RWPE2 (cell line): ENCODE results near the gene RCOR1.
A peak's percentile ranks its signal among the peaks of the same experiment; 100 is the strongest.

ENCODE experiments used
- ATAC-seq: fragments of 200-7000 bp; cut with Tn5 transposase; 3 replicates; pipeline ENCODE4 v1.9.1; 2021; ENCODE audit warnings: low read depth
- DNase-seq: peaks from one replicate; pipeline ENCODE4 v3.0.0-alpha.2; 2020; ENCODE audit warnings: low spot score
- H3K27ac ChIP-seq: fragments of 450-650 bp; 2 replicates; pipeline ENCODE4 v1.5.1; 2017; ENCODE audit warnings: mild to moderate bottlenecking; ENCODE audit not compliant: poor library complexity, severe bottlenecking
- H3K27me3 ChIP-seq: fragments of 250-450 bp; sonication (Bioruptor Pico); 2 replicates; pipeline ENCODE4 v1.5.1; 2021; ENCODE audit warnings: mild to moderate bottlenecking, moderate library complexity; ENCODE audit not compliant: insufficient read depth, poor library complexity, severe bottlenecking
- H3K36me3 ChIP-seq: fragments of 250-450 bp; sonication (Bioruptor Pico); 2 replicates; pipeline ENCODE4 v1.5.1; 2020; ENCODE audit warnings: low read depth, mild to moderate bottlenecking, moderate library complexity
- H3K4me1 ChIP-seq: fragments of 250-450 bp; sonication (Bioruptor Pico); 2 replicates; pipeline ENCODE4 v1.5.1; 2021; ENCODE audit warnings: mild to moderate bottlenecking, moderate library complexity; ENCODE audit not compliant: insufficient read depth, poor library complexity, severe bottlenecking
- H3K4me3 ChIP-seq: fragments of 250-450 bp; sonication (Bioruptor Pico); 2 replicates; pipeline ENCODE4 v1.5.1; 2021; ENCODE audit warnings: mild to moderate bottlenecking, moderate library complexity; ENCODE audit not compliant: severe bottlenecking
- H3K9me3 ChIP-seq: fragments of 250-450 bp; sonication (Bioruptor Pico); 2 replicates; pipeline ENCODE4 v1.5.1; 2021; ENCODE audit warnings: mild to moderate bottlenecking, moderate library complexity; ENCODE audit not compliant: severe bottlenecking
- TF ChIP-seq, protein P1 (sequence below): fragments of 450-650 bp; IDR thresholded peaks from one replicate; pipeline ENCODE4 v1.5.1; 2017; ENCODE audit warnings: mild to moderate bottlenecking, moderate library complexity; ENCODE audit not compliant: poor library complexity, severe bottlenecking

Gene RCOR1

GRCh38 chr14:102590667-102591099, 1.8 kb upstream of the RCOR1 start:
- Histone ChIP-seq H3K4me3 (peak overlapping the region; percentile 99), H3K27ac (peak overlapping the region; percentile 92), H3K27me3 (no peaks in the 10 kb centered on the region), H3K36me3 (peaks cover 13% of the 10 kb centered on the region), H3K4me1 (peaks cover 20% of the 10 kb centered on the region), H3K9me3 (no peaks in the 10 kb centered on the region)
- peak; percentile 30 for ATAC-seq
- DNase-seq = no peak
- TF ChIP-seq, protein P1, sequence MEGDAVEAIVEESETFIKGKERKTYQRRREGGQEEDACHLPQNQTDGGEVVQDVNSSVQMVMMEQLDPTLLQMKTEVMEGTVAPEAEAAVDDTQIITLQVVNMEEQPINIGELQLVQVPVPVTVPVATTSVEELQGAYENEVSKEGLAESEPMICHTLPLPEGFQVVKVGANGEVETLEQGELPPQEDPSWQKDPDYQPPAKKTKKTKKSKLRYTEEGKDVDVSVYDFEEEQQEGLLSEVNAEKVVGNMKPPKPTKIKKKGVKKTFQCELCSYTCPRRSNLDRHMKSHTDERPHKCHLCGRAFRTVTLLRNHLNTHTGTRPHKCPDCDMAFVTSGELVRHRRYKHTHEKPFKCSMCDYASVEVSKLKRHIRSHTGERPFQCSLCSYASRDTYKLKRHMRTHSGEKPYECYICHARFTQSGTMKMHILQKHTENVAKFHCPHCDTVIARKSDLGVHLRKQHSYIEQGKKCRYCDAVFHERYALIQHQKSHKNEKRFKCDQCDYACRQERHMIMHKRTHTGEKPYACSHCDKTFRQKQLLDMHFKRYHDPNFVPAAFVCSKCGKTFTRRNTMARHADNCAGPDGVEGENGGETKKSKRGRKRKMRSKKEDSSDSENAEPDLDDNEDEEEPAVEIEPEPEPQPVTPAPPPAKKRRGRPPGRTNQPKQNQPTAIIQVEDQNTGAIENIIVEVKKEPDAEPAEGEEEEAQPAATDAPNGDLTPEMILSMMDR = peak; percentile 44

GRCh38 chr14:102591372-102591943, 991 bp upstream of the RCOR1 start:
- peaks cover 16% of the 10 kb centered on the region for H3K4me1 ChIP-seq

GRCh38 chr14:102592763-102593060, 263 bp downstream of the RCOR1 start:
- H3K27ac ChIP-seq = peak overlapping the region; percentile 92
- H3K36me3 ChIP-seq = peaks cover 25% of the 10 kb centered on the region
- no peaks in the 10 kb centered on the region for H3K27me3 ChIP-seq
- no peak for DNase-seq
- no peaks in the 10 kb centered on the region for H3K9me3 ChIP-seq
- H3K4me1 ChIP-seq = peaks cover 16% of the 10 kb centered on the region
- TF ChIP-seq, protein P1 = no peak
- ATAC-seq = no peak
- peak overlapping the region; percentile 99 for H3K4me3 ChIP-seq

More at GRCh38 chr14:102591372-102591943, 991 bp upstream of the RCOR1 start:
- Histone ChIP-seq H3K27me3 (no peaks in the 10 kb centered on the region), H3K27ac (peak overlapping the region; percentile 92), H3K9me3 (no peaks in the 10 kb centered on the region), H3K36me3 (peaks cover 20% of the 10 kb centered on the region), H3K4me3 (peak overlapping the region; percentile 99)
- peak; percentile 5; the same call in 2 of the 3 replicates for ATAC-seq
- no peak for DNase-seq
- TF ChIP-seq, protein P1 = no peak

DNA sequence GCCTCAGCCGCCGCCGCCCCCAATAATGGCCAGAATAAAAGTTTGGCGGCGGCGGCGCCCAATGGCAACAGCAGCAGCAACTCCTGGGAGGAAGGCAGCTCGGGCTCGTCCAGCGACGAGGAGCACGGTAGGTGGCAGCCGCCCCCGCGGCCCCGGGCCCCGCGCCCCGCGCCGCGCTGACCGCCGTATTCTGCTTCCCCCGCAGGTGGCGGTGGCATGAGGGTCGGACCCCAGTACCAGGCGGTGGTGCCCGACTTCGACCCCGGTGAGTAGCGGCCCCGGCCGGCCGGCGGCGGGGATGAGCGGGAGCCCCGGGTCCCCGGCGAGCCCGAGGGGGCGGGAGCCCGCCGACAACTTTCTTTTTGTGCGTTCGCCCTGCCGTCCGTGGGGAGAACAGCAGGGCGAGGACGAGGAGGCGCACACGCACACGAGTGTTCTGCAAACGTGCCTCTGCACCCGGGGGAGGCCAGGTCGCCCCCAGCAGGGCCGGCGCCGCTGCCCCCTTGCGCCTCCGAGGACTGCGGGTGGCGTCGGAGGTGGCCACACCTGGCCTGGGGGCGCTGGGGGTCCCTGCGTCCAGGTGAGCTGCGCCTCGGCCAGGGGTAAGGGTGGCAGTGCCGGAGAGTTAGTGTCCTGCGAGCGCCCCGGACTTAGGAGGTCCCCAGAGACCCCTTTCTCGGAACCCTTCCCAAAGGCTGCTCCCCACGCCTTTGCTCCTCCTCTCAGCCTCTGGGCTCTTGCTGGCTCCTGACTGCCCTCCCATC, 794 bp downstream of the RCOR1 start:
- peak; percentile 2; the same call in 2 of the 3 replicates for ATAC-seq
- Histone ChIP-seq H3K36me3 (peaks cover 29% of the 10 kb centered on the region), H3K9me3 (no peaks in the 10 kb centered on the region), H3K4me3 (peak overlapping the region; percentile 99), H3K4me1 (peaks cover 16% of the 10 kb centered on the region), H3K27ac (peak overlapping the region; percentile 92), H3K27me3 (no peaks in the 10 kb centered on the region)
- TF ChIP-seq, protein P1 = peak; percentile 54
- DNase-seq = no peak

- Histone ChIP-seq H3K36me3 (peaks cover 33% of the 10 kb centered on the region), H3K27me3 (no peaks in the 10 kb centered on the region), H3K4me1 (peaks cover 16% of the 10 kb centered on the region), H3K9me3 (no peaks in the 10 kb centered on the region), H3K27ac (peak overlapping the region; percentile 92), H3K4me3 (peak overlapping the region; percentile 99)
- no peak for DNase-seq
- no peak for ATAC-seq
- TF ChIP-seq, protein P1 = no peak
These were observed 1.3 kb downstream of the RCOR1 start for GRCh38 chr14:102593825-102594137.
